ENCODE data around the gene TAF5L.
A peak's percentile ranks its signal among the peaks of the same experiment; 100 is the strongest.
"Not testable (repeated sequence)": the region's sequence is repeated elsewhere in the genome, so short reads cannot be mapped to it uniquely, and the experiment has no call there.

The TAF5L gene

DNA sequence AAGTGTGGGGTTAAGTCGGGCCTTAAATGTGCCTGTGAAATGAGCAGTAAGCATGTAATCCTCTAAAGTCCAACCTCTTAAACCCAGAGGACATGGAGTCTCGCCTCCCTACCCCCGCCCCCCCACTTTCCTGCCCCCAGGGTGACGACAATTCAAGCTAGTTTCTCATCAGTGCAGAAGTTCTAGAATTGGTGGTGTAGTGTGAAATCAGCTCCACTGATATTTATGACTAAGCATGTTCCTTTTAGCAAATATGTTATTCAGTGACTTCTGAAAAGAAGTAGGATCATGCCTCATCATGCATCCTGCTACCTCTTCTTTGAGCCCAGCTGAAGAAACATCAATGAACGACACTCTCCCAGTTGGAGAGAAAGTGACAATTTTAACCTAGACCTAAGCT is 64.8 kb downstream of the TAF5L start:
- Histone ChIP-seq H3K27me3 (ENCODE audit: insufficient read depth, low read length, poor library complexity, severe bottlenecking) (no peaks in the 10 kb centered on the region), H3K9me2 (replicated peaks; ENCODE audit: low read depth, low read length) (no peaks in the 10 kb centered on the region), H3K9ac (ENCODE audit: low read depth, low read length, poor library complexity, severe bottlenecking) (no peak overlapping the region), H2AFZ (ENCODE audit: low read length) (no peak overlapping the region), H3K4me1 (ENCODE audit: insufficient read depth, low read length, poor library complexity, severe bottlenecking) (peaks cover 11% of the 10 kb centered on the region), H3K4me3 (ENCODE audit: low read length, poor library complexity, severe bottlenecking) (no peak overlapping the region), H3K36me3 (ENCODE audit: insufficient read depth, low read length) (no peaks in the 10 kb centered on the region), H3K79me2 (ENCODE audit: insufficient read depth, low read length) (peaks cover 11% of the 10 kb centered on the region; the same call in 1 of the 2 replicates), H3K4me2 (ENCODE audit: low read depth, low read length, poor library complexity, severe bottlenecking) (no peak overlapping the region), H3F3A (ENCODE audit: low read depth) (no peaks in the 10 kb centered on the region), H4K20me1 (ENCODE audit: insufficient read depth, low read length, poor library complexity, severe bottlenecking) (no peaks in the 10 kb centered on the region), H3K9me3 (ENCODE audit: insufficient read depth, low read depth, low read length) (no peaks in the 10 kb centered on the region)
- no peak for TF ChIP-seq EZH2phosphoT487 (IDR thresholded peaks at IDR 0.05; ENCODE audit: borderline replicate concordance)
- TF ChIP-seq, protein P1, sequence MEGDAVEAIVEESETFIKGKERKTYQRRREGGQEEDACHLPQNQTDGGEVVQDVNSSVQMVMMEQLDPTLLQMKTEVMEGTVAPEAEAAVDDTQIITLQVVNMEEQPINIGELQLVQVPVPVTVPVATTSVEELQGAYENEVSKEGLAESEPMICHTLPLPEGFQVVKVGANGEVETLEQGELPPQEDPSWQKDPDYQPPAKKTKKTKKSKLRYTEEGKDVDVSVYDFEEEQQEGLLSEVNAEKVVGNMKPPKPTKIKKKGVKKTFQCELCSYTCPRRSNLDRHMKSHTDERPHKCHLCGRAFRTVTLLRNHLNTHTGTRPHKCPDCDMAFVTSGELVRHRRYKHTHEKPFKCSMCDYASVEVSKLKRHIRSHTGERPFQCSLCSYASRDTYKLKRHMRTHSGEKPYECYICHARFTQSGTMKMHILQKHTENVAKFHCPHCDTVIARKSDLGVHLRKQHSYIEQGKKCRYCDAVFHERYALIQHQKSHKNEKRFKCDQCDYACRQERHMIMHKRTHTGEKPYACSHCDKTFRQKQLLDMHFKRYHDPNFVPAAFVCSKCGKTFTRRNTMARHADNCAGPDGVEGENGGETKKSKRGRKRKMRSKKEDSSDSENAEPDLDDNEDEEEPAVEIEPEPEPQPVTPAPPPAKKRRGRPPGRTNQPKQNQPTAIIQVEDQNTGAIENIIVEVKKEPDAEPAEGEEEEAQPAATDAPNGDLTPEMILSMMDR (conservative IDR thresholded peaks at IDR 0.05; ENCODE audit: low read length): no peak

DNA sequence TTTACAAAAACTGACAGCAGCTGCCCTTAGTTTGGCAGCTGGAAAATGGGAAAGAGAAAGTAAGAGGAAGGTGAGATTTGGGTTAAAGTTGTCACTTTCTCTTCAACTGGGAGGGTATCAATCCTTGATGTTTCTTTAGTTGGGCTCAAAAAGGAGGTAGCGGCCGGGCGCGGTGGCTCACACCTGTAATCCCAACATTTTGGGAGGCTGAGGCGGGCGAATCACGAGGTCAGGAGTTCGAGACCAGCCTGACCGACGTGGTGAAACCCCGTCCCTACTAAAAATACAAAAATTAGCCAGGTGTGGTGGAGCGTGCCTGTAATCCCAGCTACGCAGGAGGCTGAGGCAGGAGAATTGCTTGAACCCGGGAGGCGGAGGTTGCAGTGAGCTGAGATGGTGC is 65.8 kb downstream of the TAF5L start:
- not testable (repeated sequence) for H3K9ac ChIP-seq (ENCODE audit: low read depth, low read length, poor library complexity, severe bottlenecking); H4K20me1 ChIP-seq (ENCODE audit: insufficient read depth, low read length, poor library complexity, severe bottlenecking); H3K36me3 ChIP-seq (ENCODE audit: insufficient read depth, low read length); H3K4me3 ChIP-seq (ENCODE audit: low read length, poor library complexity, severe bottlenecking); H2AFZ ChIP-seq (ENCODE audit: low read length); H3K27me3 ChIP-seq (ENCODE audit: insufficient read depth, low read length, poor library complexity, severe bottlenecking); H3K4me2 ChIP-seq (ENCODE audit: low read depth, low read length, poor library complexity, severe bottlenecking); H3F3A ChIP-seq (ENCODE audit: low read depth); H3K9me2 ChIP-seq (replicated peaks; ENCODE audit: low read depth, low read length); H3K9me3 ChIP-seq (ENCODE audit: insufficient read depth, low read depth, low read length)
- Histone ChIP-seq H3K79me2 (ENCODE audit: insufficient read depth, low read length) (peaks cover 12% of the 10 kb centered on the region; the same call in 1 of the 2 replicates), H3K4me1 (ENCODE audit: insufficient read depth, low read length, poor library complexity, severe bottlenecking) (peaks cover 13% of the 10 kb centered on the region)

DNA sequence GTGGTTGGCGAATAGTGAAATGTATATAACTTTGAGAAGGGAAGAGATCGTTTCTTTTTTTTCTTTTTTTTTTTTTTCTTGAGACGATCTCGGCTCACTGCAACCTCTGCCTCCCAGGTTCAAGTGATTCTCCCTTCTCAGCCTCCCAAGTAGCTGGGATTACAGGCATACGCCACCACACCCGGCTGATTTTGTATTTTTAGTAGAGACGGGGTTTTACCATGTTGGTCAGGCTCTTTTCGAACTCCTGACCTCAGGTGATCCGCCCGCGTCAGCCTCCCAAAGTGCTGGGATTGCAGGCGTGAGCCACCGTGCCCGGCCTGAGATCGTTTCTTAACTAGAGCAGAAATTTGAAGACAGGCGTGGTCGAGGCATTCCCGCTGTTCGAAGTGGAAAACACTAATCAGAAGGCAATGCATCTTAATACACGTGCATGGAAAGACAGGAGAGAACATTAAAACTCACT is 66.6 kb downstream of the TAF5L start:
- H3K9me2 ChIP-seq (replicated peaks; ENCODE audit: low read depth, low read length); H3F3A ChIP-seq (ENCODE audit: low read depth); H4K20me1 ChIP-seq (ENCODE audit: insufficient read depth, low read length, poor library complexity, severe bottlenecking); H3K9me3 ChIP-seq (ENCODE audit: insufficient read depth, low read depth, low read length); H3K27me3 ChIP-seq (ENCODE audit: insufficient read depth, low read length, poor library complexity, severe bottlenecking); H3K36me3 ChIP-seq (ENCODE audit: insufficient read depth, low read length): not testable (repeated sequence)
- Histone ChIP-seq H3K4me2 (ENCODE audit: low read depth, low read length, poor library complexity, severe bottlenecking) (peak overlapping the region; percentile 68), H3K79me2 (ENCODE audit: insufficient read depth, low read length) (peaks cover 12% of the 10 kb centered on the region; the same call in 1 of the 2 replicates), H2AFZ (ENCODE audit: low read length) (peak overlapping the region; percentile 79), H3K4me1 (ENCODE audit: insufficient read depth, low read length, poor library complexity, severe bottlenecking) (peaks cover 19% of the 10 kb centered on the region), H3K4me3 (ENCODE audit: low read length, poor library complexity, severe bottlenecking) (peak overlapping the region; percentile 73), H3K9ac (ENCODE audit: low read depth, low read length, poor library complexity, severe bottlenecking) (peak overlapping the region; percentile 29)

DNA sequence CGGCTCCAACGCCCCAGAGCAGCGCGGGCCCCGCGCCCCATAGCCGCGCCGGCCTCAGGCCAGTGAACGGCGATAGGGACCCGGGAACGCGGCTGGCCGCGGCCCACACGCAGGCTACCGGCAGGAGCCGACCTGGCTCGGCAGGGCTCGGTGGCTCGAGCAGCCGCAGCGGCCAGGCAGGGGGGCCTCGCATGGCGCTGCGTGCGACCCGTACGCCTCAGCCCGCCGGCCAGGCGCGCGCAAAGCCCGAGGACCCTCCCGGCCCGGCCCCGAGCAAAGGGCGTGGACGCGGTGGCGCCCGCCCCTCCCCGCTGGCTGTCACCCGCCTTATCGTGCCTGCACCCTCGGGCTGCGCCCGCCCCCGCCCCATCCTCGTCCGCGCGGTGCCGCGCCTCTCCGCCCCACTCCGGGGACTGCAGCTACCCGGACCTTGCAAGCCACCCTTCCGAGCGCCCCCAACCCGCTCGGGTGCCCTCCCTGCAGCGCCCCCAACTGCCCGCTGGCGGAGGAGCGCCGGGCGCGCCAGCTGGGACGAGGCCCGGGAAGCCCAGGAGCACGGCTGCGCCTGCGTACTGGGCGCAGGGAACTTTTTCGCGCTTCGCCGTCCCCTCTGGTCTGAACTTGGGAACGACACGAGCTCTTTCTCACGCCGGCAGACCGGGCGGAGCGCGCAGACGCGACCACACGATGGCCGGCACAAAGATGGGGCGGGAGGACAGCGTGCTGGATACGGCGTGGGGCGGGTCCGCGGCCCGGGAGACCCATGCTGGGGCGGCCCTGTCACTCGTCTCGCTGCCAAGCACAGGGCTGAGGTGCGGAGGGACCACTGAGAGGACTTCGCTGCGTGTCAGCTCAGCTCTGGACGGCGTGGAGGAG is 67.2 kb downstream of the TAF5L start, which contains the start of gene ABCB10:
TSS of gene ABCB10 (minus strand) at position 248 of the 876 bp plus-strand sequence. CDS start at position 193, 55 bp downstream.
- peak within 1 kb of the TSS; percentile 68 for H3K4me2 ChIP-seq (ENCODE audit: low read depth, low read length, poor library complexity, severe bottlenecking)
- H3K79me2 ChIP-seq (ENCODE audit: insufficient read depth, low read length): peaks cover 12% of the 10 kb centered on the region; the same call in 1 of the 2 replicates
- no peaks in the 10 kb centered on the region for H3K9me3 ChIP-seq (ENCODE audit: insufficient read depth, low read depth, low read length)
- H3K9ac ChIP-seq (ENCODE audit: low read depth, low read length, poor library complexity, severe bottlenecking): peak within 1 kb of the TSS; percentile 68
- H3K27me3 ChIP-seq (ENCODE audit: insufficient read depth, low read length, poor library complexity, severe bottlenecking): no peaks in the 10 kb centered on the region
- H3K9me2 ChIP-seq (replicated peaks; ENCODE audit: low read depth, low read length): no peaks in the 10 kb centered on the region
- peak within 1 kb of the TSS; percentile 79 for H2AFZ ChIP-seq (ENCODE audit: low read length)
- H3F3A ChIP-seq (ENCODE audit: low read depth): no peaks in the 10 kb centered on the region
- H4K20me1 ChIP-seq (ENCODE audit: insufficient read depth, low read length, poor library complexity, severe bottlenecking): no peaks in the 10 kb centered on the region
- peak within 1 kb of the TSS; percentile 73 for H3K4me3 ChIP-seq (ENCODE audit: low read length, poor library complexity, severe bottlenecking)
- H3K4me1 ChIP-seq (ENCODE audit: insufficient read depth, low read length, poor library complexity, severe bottlenecking): peaks cover 19% of the 10 kb centered on the region
- TF ChIP-seq, protein P1 (conservative IDR thresholded peaks at IDR 0.05; ENCODE audit: low read length): peak; percentile 60
- no peak for TF ChIP-seq EZH2phosphoT487 (IDR thresholded peaks at IDR 0.05; ENCODE audit: borderline replicate concordance)
- H3K36me3 ChIP-seq (ENCODE audit: insufficient read depth, low read length): no peaks in the 10 kb centered on the region

Data from Loucy (cell line).